ENCODE data around the gene HIP1. TPM values are rescaled to one million over a fixed set of nuclear protein-coding genes. Genes with fewer than 3 reads are reported as not detected.

HIP1 gene
- total and polyA plus RNA-seq, 2 of the 13 experiments (the other 11 are each of a cell fraction or from before 2014, with no cell fraction given), result 4.5 to 6.2 TPM

DNA sequence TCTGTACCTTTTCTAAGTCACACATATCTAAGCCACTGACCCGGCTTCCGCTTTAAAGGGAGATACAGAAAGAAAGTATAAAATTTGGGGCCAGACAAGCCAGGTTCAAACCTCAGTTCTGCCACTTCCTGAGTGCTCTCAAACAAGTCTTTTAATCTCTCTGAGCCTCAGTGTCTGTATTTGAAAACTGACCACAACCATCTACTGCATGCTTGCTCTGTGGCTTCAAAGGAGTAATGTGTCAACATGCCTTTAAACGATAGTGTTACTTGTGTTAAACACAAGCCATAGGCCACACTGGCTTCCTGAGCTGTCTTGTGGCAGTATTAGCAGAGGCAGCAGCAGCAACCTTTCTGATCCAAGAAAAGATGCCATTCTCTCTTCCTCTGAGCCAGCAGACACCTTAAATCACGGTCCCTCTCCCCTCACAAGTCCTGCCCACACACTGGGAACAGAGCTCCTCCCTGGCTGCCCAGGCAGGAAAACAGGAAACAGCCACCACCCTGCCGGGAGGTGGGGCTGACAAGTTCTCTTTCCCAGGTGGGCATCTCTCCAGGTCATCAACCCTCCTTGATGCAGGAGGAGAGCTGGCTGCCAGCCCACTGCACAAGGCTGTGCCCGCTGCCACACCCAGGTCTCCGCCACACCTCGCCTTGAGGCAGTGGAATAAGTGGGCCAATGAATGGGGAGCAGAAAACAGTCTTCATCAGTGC is 10.7 kb downstream of the HIP1 start (continued):
- TF ChIP-seq, protein P1, sequence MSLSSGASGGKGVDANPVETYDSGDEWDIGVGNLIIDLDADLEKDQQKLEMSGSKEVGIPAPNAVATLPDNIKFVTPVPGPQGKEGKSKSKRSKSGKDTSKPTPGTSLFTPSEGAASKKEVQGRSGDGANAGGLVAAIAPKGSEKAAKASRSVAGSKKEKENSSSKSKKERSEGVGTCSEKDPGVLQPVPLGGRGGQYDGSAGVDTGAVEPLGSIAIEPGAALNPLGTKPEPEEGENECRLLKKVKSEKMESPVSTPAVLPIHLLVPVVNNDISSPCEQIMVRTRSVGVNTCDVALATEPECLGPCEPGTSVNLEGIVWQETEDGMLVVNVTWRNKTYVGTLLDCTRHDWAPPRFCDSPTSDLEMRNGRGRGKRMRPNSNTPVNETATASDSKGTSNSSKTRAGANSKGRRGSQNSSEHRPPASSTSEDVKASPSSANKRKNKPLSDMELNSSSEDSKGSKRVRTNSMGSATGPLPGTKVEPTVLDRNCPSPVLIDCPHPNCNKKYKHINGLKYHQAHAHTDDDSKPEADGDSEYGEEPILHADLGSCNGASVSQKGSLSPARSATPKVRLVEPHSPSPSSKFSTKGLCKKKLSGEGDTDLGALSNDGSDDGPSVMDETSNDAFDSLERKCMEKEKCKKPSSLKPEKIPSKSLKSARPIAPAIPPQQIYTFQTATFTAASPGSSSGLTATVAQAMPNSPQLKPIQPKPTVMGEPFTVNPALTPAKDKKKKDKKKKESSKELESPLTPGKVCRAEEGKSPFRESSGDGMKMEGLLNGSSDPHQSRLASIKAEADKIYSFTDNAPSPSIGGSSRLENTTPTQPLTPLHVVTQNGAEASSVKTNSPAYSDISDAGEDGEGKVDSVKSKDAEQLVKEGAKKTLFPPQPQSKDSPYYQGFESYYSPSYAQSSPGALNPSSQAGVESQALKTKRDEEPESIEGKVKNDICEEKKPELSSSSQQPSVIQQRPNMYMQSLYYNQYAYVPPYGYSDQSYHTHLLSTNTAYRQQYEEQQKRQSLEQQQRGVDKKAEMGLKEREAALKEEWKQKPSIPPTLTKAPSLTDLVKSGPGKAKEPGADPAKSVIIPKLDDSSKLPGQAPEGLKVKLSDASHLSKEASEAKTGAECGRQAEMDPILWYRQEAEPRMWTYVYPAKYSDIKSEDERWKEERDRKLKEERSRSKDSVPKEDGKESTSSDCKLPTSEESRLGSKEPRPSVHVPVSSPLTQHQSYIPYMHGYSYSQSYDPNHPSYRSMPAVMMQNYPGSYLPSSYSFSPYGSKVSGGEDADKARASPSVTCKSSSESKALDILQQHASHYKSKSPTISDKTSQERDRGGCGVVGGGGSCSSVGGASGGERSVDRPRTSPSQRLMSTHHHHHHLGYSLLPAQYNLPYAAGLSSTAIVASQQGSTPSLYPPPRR (CRISPR knock-in tag; IDR thresholded peaks at IDR 0.05; ENCODE audit: borderline replicate concordance), result peak; percentile 50; the same call in 1 of the 2 replicates
- peak; percentile 22; the same call in 1 of the 2 replicates for TF ChIP-seq NFYC (CRISPR knock-in tag; IDR thresholded peaks at IDR 0.05)
- TF ChIP-seq NR2F6 (IDR thresholded peaks at IDR 0.05), result peak; percentile 31; the same call in 1 of the 2 replicates
- TF ChIP-seq NR2F6 (CRISPR knock-in tag; IDR thresholded peaks at IDR 0.05), result peak; percentile 46; the same call in 1 of the 2 replicates
- no peak for TF ChIP-seq ZNF607 (CRISPR knock-in tag; IDR thresholded peaks at IDR 0.05; ENCODE audit: borderline replicate concordance)
- TF ChIP-seq ZNF678 (CRISPR knock-in tag; IDR thresholded peaks at IDR 0.05), result no peak
- no peak for TF ChIP-seq GTF2F1 (IDR thresholded peaks at IDR 0.05; ENCODE audit: low read length)
- TF ChIP-seq, protein P2, sequence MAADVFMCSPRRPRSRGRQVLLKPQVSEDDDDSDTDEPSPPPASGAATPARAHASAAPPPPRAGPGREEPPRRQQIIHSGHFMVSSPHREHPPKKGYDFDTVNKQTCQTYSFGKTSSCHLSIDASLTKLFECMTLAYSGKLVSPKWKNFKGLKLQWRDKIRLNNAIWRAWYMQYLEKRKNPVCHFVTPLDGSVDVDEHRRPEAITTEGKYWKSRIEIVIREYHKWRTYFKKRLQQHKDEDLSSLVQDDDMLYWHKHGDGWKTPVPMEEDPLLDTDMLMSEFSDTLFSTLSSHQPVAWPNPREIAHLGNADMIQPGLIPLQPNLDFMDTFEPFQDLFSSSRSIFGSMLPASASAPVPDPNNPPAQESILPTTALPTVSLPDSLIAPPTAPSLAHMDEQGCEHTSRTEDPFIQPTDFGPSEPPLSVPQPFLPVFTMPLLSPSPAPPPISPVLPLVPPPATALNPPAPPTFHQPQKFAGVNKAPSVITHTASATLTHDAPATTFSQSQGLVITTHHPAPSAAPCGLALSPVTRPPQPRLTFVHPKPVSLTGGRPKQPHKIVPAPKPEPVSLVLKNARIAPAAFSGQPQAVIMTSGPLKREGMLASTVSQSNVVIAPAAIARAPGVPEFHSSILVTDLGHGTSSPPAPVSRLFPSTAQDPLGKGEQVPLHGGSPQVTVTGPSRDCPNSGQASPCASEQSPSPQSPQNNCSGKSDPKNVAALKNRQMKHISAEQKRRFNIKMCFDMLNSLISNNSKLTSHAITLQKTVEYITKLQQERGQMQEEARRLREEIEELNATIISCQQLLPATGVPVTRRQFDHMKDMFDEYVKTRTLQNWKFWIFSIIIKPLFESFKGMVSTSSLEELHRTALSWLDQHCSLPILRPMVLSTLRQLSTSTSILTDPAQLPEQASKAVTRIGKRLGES (CRISPR knock-in tag; IDR thresholded peaks at IDR 0.05; ENCODE audit: borderline replicate concordance), result no peak
- TF ChIP-seq FOXK1 (CRISPR knock-in tag; IDR thresholded peaks at IDR 0.05; ENCODE audit: borderline replicate concordance, low read depth), result peak; percentile 60; the same call in 1 of the 2 replicates
- TF ChIP-seq ZEB1 (IDR thresholded peaks at IDR 0.05; ENCODE audit: insufficient replicate concordance, low read depth), result no peak
- no peak for TF ChIP-seq MEIS1 (CRISPR knock-in tag; IDR thresholded peaks at IDR 0.05; ENCODE audit: borderline replicate concordance)
- TF ChIP-seq ZFYVE20 (CRISPR knock-in tag; IDR thresholded peaks at IDR 0.05; ENCODE audit: borderline replicate concordance, low read depth), result no peak
- peak; percentile 83 for TF ChIP-seq SAP130 (CRISPR knock-in tag; IDR thresholded peaks at IDR 0.05; ENCODE audit: low read depth)
- peak; percentile 18; the same call in 1 of the 2 replicates for TF ChIP-seq ZNF253 (CRISPR knock-in tag; IDR thresholded peaks at IDR 0.05; ENCODE audit: borderline replicate concordance)
- no peak for TF ChIP-seq ELF4 (CRISPR knock-in tag; IDR thresholded peaks at IDR 0.05; ENCODE audit: borderline replicate concordance)
- no peak for TF ChIP-seq SMAD1 (CRISPR knock-in tag; IDR thresholded peaks at IDR 0.05; ENCODE audit: borderline replicate concordance, low read depth)
- TF ChIP-seq SMAD9 (CRISPR knock-in tag; IDR thresholded peaks at IDR 0.05), result no peak
- TF ChIP-seq HMG20A (CRISPR knock-in tag; IDR thresholded peaks at IDR 0.05; ENCODE audit: borderline replicate concordance), result peak; percentile 60; the same call in 1 of the 2 replicates
- TF ChIP-seq ZFP1 (CRISPR knock-in tag; IDR thresholded peaks at IDR 0.05), result 0 out of 2 replicates have a peak, but pooled peaks have one; percentile 38
- TF ChIP-seq MAX (IDR thresholded peaks at IDR 0.05), result peak; percentile 45

All from HepG2 (cell line).